GM21717 (cell line): Measurements from ENCODE around the gene CNTN5.

Experiments
- ATAC-seq: cut with Tn5 transposase; IDR thresholded peaks from one replicate; pipeline ENCODE4 v1.9.1; 2021; ENCODE audit warnings: mild to moderate bottlenecking, moderate library complexity; ENCODE audit not compliant: unreplicated experiment

Gene CNTN5

GRCh38 chr11:99887481-99887880, 866.7 kb downstream of the CNTN5 start:
- no peak for ATAC-seq

GRCh38 chr11:99893811-99894210, 873.1 kb downstream of the CNTN5 start:
- no peak for ATAC-seq

GRCh38 chr11:99901175-99901574, 880.4 kb downstream of the CNTN5 start:
- no peak for ATAC-seq

GRCh38 chr11:99911116-99911515, 890.4 kb downstream of the CNTN5 start:
- no peak for ATAC-seq

- ATAC-seq = no peak
These were observed 895.3 kb downstream of the CNTN5 start for GRCh38 chr11:99916078-99916477.

- ATAC-seq = no peak
These were observed 898.0 kb downstream of the CNTN5 start for GRCh38 chr11:99918761-99919160.

- no peak for ATAC-seq
These were observed 900.2 kb downstream of the CNTN5 start for GRCh38 chr11:99920956-99921355.

- ATAC-seq = no peak
These were observed 905.2 kb downstream of the CNTN5 start for GRCh38 chr11:99925968-99926367.

DNA sequence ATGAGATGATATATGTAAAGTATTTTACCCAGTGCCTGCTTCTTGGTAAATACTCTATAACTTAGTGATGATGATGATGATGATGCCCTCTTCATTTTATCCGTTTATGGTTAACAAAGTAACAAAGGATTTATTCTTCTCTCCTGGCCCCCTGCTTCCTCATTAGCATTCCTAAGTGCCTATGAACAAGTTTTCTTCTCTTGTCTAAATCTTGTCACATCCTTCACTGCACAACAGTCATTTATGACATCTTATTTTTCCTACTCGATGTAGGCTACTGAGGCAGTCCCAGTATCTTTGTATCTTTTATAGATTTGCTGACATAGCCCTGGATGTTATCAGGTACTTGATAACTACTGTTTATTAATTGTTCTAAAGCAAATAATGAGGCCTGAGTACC, 911.9 kb downstream of the CNTN5 start:
- ATAC-seq = no peak

DNA sequence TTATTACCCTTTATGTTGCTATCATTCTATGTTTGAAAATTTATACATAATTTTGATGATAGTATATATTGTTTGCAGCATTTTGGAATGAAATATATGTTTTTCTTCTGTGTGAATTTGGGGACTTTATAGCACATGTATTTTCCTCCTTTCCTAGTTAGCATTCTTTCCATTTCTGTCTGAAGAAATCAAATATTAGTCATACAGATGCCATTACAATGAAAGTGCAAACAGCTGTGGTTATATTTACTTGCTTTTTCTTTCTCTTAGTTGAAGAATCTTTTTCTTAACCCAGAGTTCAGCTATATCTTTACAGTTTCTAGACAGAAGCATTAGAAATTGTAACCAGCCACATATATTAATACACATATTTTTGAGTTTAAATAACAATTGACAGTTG, 913.3 kb downstream of the CNTN5 start:
- no peak for ATAC-seq

GRCh38 chr11:99937330-99937729, 916.6 kb downstream of the CNTN5 start:
- no peak for ATAC-seq

DNA sequence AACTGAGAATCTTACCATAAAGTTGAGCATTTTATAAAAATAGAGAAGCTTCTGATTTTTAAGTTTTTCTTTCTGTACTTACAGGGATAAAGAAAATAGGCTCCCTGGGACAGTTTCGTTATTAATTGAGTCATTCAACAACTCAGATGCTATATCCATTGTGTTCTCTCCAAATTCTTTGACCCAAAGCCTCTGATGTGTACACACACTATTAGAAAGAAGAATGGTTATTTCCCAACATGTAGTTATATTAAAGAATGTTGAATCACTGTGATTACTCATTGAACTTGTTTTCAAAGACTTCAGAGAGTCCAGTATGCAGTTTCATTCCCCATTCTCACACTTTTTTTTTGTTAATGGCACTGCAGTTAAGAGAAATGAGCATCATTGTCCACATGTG, 932.1 kb downstream of the CNTN5 start:
- ATAC-seq = no peak

GRCh38 chr11:99960536-99960935, 939.8 kb downstream of the CNTN5 start:
- no peak for ATAC-seq

DNA sequence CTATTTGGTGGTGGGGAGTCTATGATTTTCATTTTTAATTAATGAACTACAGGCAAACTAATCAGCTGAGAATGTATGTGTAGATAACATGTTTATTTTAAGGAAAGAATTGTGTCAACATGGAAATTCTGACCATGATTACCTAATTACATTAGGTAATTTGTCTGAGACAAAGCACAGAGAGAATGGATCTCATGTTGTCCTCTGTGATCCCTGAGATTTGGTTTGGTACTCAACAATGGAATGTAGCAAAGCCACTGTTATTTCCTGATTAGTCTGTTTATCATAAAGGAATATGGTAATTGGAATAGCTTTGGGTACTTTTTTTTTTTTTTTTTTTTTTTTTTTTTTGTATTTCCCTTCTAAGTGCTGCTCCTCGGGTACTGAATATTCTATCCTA, 947.6 kb downstream of the CNTN5 start:
- ATAC-seq = no peak

DNA sequence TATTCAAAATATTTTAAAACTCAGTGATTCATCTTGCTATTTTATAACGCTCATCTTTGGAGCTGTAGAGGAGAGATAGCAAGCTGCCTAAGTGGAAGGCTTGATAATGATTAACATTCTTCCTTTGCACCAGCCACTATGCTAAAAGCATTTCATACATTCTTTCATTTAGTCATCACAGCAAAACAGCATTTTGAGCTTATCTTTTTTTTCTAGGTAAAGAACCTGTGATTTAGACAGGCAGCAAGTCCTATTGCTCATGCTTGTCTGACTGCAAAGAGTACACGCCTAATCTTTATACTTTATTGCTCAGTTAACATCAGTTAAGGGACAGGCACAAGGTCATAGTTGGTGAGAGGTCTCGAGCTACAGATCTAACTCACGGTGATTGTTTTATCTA, 953.2 kb downstream of the CNTN5 start:
- ATAC-seq = no peak

DNA sequence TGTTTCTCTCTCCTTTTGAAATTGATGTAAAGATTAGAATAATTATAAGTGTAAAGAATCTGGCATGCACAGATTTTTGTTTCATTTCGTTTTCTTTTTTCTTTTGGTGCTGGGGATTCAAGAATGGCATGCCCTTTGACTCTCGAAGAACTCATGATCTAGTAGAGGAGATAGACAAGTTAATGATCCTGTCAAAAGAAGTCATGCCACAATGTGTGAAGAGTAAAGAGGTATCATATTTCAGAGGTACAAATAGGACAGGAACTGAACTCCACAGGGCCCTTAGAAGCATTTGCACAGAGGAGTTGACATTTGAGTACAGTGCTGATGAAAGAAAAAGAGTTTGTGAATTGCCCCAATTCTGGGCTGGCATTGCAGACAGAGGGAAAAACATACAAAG, 958.3 kb downstream of the CNTN5 start:
- ATAC-seq = no peak

GRCh38 chr11:99987821-99988470, 967.2 kb downstream of the CNTN5 start:
- ATAC-seq = no peak

DNA sequence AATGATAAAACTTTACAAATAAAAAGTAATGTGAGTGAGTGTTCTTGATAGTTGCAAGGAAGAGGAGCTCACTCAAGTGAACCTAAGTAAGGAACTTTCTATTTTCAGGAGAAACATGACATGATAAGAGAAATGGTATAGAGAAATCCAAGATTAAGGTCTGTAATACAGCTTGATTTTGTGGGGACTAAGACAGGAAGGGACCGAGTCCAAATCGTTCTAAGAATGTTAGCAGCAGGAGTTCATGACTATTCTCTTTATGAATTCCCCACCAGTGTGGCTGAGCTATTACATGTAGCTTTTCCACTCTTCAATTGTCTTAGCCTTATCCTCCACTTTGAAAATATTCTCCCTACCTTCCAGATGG, 967.7 kb downstream of the CNTN5 start:
- ATAC-seq = no peak

- ATAC-seq = no peak
These were observed 983.2 kb downstream of the CNTN5 start for GRCh38 chr11:100003985-100004384.

DNA sequence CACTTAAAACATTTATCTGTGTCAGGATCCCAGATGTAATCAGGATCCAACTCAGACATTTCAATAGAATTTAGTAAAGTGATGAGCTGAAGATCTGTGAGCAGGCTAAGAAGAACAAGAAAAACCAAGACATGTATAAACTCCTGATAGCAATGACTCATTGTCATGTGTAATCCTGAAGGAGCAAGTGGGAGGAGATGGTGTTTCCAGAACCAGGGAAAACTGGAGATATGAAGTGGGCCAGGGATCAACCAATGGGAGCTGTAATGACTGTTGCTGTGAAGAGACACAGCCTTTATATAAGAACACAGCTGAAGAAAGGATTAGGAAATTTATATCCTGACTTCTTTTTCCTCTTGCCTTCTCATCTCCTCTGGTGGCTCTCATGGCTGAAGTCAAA, 983.8 kb downstream of the CNTN5 start:
- ATAC-seq = no peak

- ATAC-seq = no peak
These were observed 987.7 kb downstream of the CNTN5 start for GRCh38 chr11:100008417-100008816.

DNA sequence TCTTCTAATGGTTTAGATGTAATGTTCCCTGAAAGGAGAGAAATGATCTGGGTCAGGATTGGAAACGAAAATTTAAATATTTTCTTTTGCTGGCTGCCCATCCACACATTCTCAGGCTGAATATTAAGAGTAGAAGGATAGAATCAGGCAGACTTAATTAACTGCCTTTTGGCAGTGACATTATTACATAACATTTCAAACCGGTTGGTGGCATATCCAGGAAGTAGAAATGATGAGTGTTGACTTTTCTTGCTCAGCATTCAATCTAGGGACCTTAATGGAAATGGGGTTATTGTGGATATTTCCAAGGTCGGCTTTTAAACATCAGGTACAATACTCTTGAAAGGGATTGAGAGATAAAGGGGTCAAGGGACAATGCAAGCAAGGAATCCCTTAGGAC, 989.0 kb downstream of the CNTN5 start:
- no peak for ATAC-seq

GRCh38 chr11:100010393-100010792, 989.6 kb downstream of the CNTN5 start:
- no peak for ATAC-seq
